Activated naive CD4-positive, alpha-beta T cell treated with anti-CD3 and anti-CD28 coated beads for 36 hours (primary cell): ENCODE results near the gene GPM6B. TPM values are rescaled to one million over a fixed set of nuclear protein-coding genes. Genes with fewer than 3 reads are reported as not detected.

Experiments
- CTCF ChIA-PET: fragments of 350-600 bp; sonication (Branson Sonifier 250); formaldehyde crosslinking; loops from one replicate; lab custom pipeline; 2021; ENCODE audit warnings: antibody characterized with exemption; lab: Charles Lee
- DNase-seq: peaks from one replicate; pipeline ENCODE4 v3.0.0-alpha.2; 2020
- H3K27ac Mint-ChIP-seq: one replicate; pipeline ENCODE4 v1.8.0; 2021; ENCODE audit warnings: mild to moderate bottlenecking, mixed read lengths
- H3K27me3 Mint-ChIP-seq: one replicate; pipeline ENCODE4 v1.8.0; 2021; ENCODE audit warnings: low read depth, mixed read lengths
- H3K36me3 Mint-ChIP-seq: one replicate; pipeline ENCODE4 v1.8.0; 2021; ENCODE audit warnings: low read depth, mixed read lengths
- H3K4me1 Mint-ChIP-seq: one replicate; pipeline ENCODE4 v1.8.0; 2021; ENCODE audit warnings: low read depth, mixed read lengths
- H3K4me3 Mint-ChIP-seq: one replicate; pipeline ENCODE4 v1.8.0; 2021; ENCODE audit warnings: mild to moderate bottlenecking, moderate library complexity, mixed read lengths
- H3K9me3 Mint-ChIP-seq: one replicate; pipeline ENCODE4 v1.8.0; 2021; ENCODE audit warnings: mixed read lengths
- intact Hi-C: fragments of 100-400 bp; cut with micrococcal nuclease; formaldehyde crosslinking; loops from one replicate; pipeline ENCODE4 v1.15.1; 2023
- total RNA-seq, 2 experiments: library from RNA; stranded (reverse); gene quantifications; one replicate each; pipeline ENCODE4 v1.2.3, GENCODE V29; 2021

The GPM6B gene
- total RNA-seq, 2 experiments from 2014 or later = not detected

GRCh38 chrX:13756381-13756780 lies 60.5 kb downstream of the GPM6B start:
- Mint-ChIP-seq H3K27me3 (no peaks in the 10 kb centered on the region), H3K9me3 (no peaks in the 10 kb centered on the region), H3K36me3 (peaks cover 15% of the 10 kb centered on the region), H3K4me1 (peaks cover 23% of the 10 kb centered on the region), H3K4me3 (no peak overlapping the region), H3K27ac (no peak overlapping the region)
- intact Hi-C loops = no loop called here
- DNase-seq = no peak
- CTCF ChIA-PET = interaction anchor here (0.9 kb wide), 1 partner anchor 12 kb away, joined by 3 read pairs; no protein-coding TSS in a partner anchor

GRCh38 chrX:13755254-13755653 lies 61.6 kb downstream of the GPM6B start:
- CTCF ChIA-PET = no interaction called here
- Mint-ChIP-seq H3K4me1 (peaks cover 23% of the 10 kb centered on the region), H3K27me3 (no peaks in the 10 kb centered on the region), H3K36me3 (peaks cover 15% of the 10 kb centered on the region), H3K4me3 (no peak overlapping the region), H3K9me3 (no peaks in the 10 kb centered on the region), H3K27ac (no peak overlapping the region)
- peak; percentile 10 for DNase-seq
- intact Hi-C loops = no loop called here

GRCh38 chrX:13754765-13755164 lies 62.1 kb downstream of the GPM6B start:
- Mint-ChIP-seq H3K27me3 (no peaks in the 10 kb centered on the region), H3K27ac (no peak overlapping the region), H3K9me3 (no peaks in the 10 kb centered on the region), H3K4me1 (peaks cover 26% of the 10 kb centered on the region), H3K4me3 (no peak overlapping the region), H3K36me3 (peaks cover 17% of the 10 kb centered on the region)
- CTCF ChIA-PET = no interaction called here
- no peak for DNase-seq
- intact Hi-C loops = loop anchor here (5.0 kb wide), 2 partner anchors 143 to 252 kb away; no protein-coding TSS in a partner anchor

- Mint-ChIP-seq H3K4me3 (no peak overlapping the region), H3K27me3 (no peaks in the 10 kb centered on the region), H3K36me3 (peaks cover 16% of the 10 kb centered on the region), H3K9me3 (no peaks in the 10 kb centered on the region), H3K27ac (no peak overlapping the region), H3K4me1 (peaks cover 26% of the 10 kb centered on the region)
- CTCF ChIA-PET = interaction anchor here (1.6 to 1.9 kb wide), 2 partner anchors 23 to 279 kb away, joined by 3 to 10 read pairs; no protein-coding TSS in a partner anchor
- intact Hi-C loops = loop anchor here (5.0 kb wide), 2 partner anchors 145 to 250 kb away; no protein-coding TSS in a partner anchor
- no peak for DNase-seq
These were observed 64.2 kb downstream of the GPM6B start for GRCh38 chrX:13752646-13753045.

GRCh38 chrX:13752141-13752540 lies 64.8 kb downstream of the GPM6B start:
- intact Hi-C loops = loop anchor here (5.0 kb wide), 2 partner anchors 145 to 250 kb away; no protein-coding TSS in a partner anchor
- Mint-ChIP-seq H3K36me3 (peaks cover 19% of the 10 kb centered on the region), H3K27ac (no peak overlapping the region), H3K4me1 (peaks cover 30% of the 10 kb centered on the region), H3K9me3 (no peaks in the 10 kb centered on the region), H3K27me3 (no peaks in the 10 kb centered on the region), H3K4me3 (no peak overlapping the region)
- no peak for DNase-seq
- CTCF ChIA-PET = interaction anchor here (0.8 to 1.9 kb wide), 3 partner anchors 23 to 280 kb away, joined by 3 to 10 read pairs (median 3); no protein-coding TSS in a partner anchor

GRCh38 chrX:13750812-13751211 lies 66.1 kb downstream of the GPM6B start:
- intact Hi-C loops = loop anchor here (1.0 to 5.0 kb wide), 3 partner anchors 146 to 281 kb away; no protein-coding TSS in a partner anchor
- Mint-ChIP-seq H3K4me3 (no peak overlapping the region), H3K36me3 (peaks cover 23% of the 10 kb centered on the region)

GRCh38 chrX:13750204-13750603 lies 66.7 kb downstream of the GPM6B start:
- intact Hi-C loops = loop anchor here (1.0 to 5.0 kb wide), 3 partner anchors 147 to 282 kb away; no protein-coding TSS in a partner anchor
- H3K4me1 Mint-ChIP-seq = peaks cover 28% of the 10 kb centered on the region
- H3K4me3 Mint-ChIP-seq = no peak overlapping the region
- H3K9me3 Mint-ChIP-seq = no peaks in the 10 kb centered on the region
- no peak for DNase-seq
- CTCF ChIA-PET = interaction anchor here (0.7 to 2.1 kb wide), 3 partner anchors 13 to 282 kb away, joined by 3 to 10 read pairs (median 7); no protein-coding TSS in a partner anchor
- peaks cover 23% of the 10 kb centered on the region for H3K36me3 Mint-ChIP-seq
- no peaks in the 10 kb centered on the region for H3K27me3 Mint-ChIP-seq
- no peak overlapping the region for H3K27ac Mint-ChIP-seq

More at GRCh38 chrX:13750812-13751211, 66.1 kb downstream of the GPM6B start:
- CTCF ChIA-PET = interaction anchor here (0.6 to 2.1 kb wide), 4 partner anchors 12 to 284 kb away, joined by 3 to 10 read pairs (median 6); no protein-coding TSS in a partner anchor
- no peak for DNase-seq
- Mint-ChIP-seq H3K4me1 (peaks cover 30% of the 10 kb centered on the region), H3K9me3 (no peaks in the 10 kb centered on the region), H3K27me3 (no peaks in the 10 kb centered on the region), H3K27ac (no peak overlapping the region)

GRCh38 chrX:13748486-13748885 lies 68.4 kb downstream of the GPM6B start:
- no peaks in the 10 kb centered on the region for H3K27me3 Mint-ChIP-seq
- H3K27ac Mint-ChIP-seq = no peak overlapping the region
- H3K9me3 Mint-ChIP-seq = no peaks in the 10 kb centered on the region
- peaks cover 23% of the 10 kb centered on the region for H3K36me3 Mint-ChIP-seq
- peaks cover 27% of the 10 kb centered on the region for H3K4me1 Mint-ChIP-seq
- intact Hi-C loops = loop anchor here (1.0 kb wide), 1 partner anchor 90 kb away; no protein-coding TSS in a partner anchor
- H3K4me3 Mint-ChIP-seq = no peak overlapping the region
- DNase-seq = no peak
- CTCF ChIA-PET = no interaction called here

- Mint-ChIP-seq H3K9me3 (no peaks in the 10 kb centered on the region), H3K4me3 (no peak overlapping the region), H3K4me1 (peaks cover 27% of the 10 kb centered on the region), H3K27ac (no peak overlapping the region), H3K27me3 (no peaks in the 10 kb centered on the region), H3K36me3 (peaks cover 19% of the 10 kb centered on the region)
- intact Hi-C loops = loop anchor here (1.0 kb wide), 1 partner anchor 90 kb away; no protein-coding TSS in a partner anchor
- DNase-seq = peak; percentile 49
- CTCF ChIA-PET = interaction anchor here (1.5 kb wide), 1 partner anchor 10 kb away, joined by 4 read pairs; no protein-coding TSS in a partner anchor
These were observed 69.1 kb downstream of the GPM6B start for GRCh38 chrX:13747836-13748235.

- Mint-ChIP-seq H3K27ac (peak overlapping the region; percentile 85), H3K4me3 (peak overlapping the region; percentile 58), H3K27me3 (no peaks in the 10 kb centered on the region), H3K36me3 (peaks cover 14% of the 10 kb centered on the region), H3K4me1 (peaks cover 31% of the 10 kb centered on the region), H3K9me3 (no peaks in the 10 kb centered on the region)
- DNase-seq = peak; percentile 75
- CTCF ChIA-PET = no interaction called here
- intact Hi-C loops = loop anchor here (1.0 to 5.0 kb wide), 11 partner anchors 8 to 1416 kb away; partner anchors contain the start of genes OFD1, RAB9A, TCEANC and TRAPPC2
These were observed 74.3 kb downstream of the GPM6B start for GRCh38 chrX:13742397-13743176.

- H3K27me3 Mint-ChIP-seq = no peaks in the 10 kb centered on the region
- H3K27ac Mint-ChIP-seq = peak overlapping the region; percentile 59
- no peaks in the 10 kb centered on the region for H3K9me3 Mint-ChIP-seq
- peaks cover 32% of the 10 kb centered on the region for H3K4me1 Mint-ChIP-seq
- peaks cover 11% of the 10 kb centered on the region for H3K36me3 Mint-ChIP-seq
- intact Hi-C loops = loop anchor here (1.0 to 5.0 kb wide), 8 partner anchors 7 to 1417 kb away; partner anchors contain the start of genes OFD1, RAB9A, TCEANC and TRAPPC2
- no peak for DNase-seq
- H3K4me3 Mint-ChIP-seq = no peak overlapping the region
- CTCF ChIA-PET = no interaction called here
These were observed 75.2 kb downstream of the GPM6B start for GRCh38 chrX:13741695-13742094.
